Endothelial cell of umbilical vein (primary cell): ENCODE results near the gene SLC24A3.

Experiments
- CTCF ChIP-seq, 2 donors: IDR thresholded peaks; 1 replicate in 1 of 2; 2 replicates in 1 of 2; pipeline ENCODE4 v1.5.1; 2011; ENCODE audit warnings: low read length in 2 of 2, mild to moderate bottlenecking in 2 of 2, moderate library complexity in 2 of 2, control low read depth in 1 of 2, inconsistent platforms in 1 of 2, low read depth in 1 of 2; ENCODE audit not compliant: insufficient read depth in 1 of 2; ENCODE audit errors: extremely low read depth in 1 of 2
- EZH2 ChIP-seq: IDR thresholded peaks from 2 replicates; pipeline ENCODE4 v1.6.1; 2012; ENCODE audit warnings: borderline replicate concordance, low read depth, mild to moderate bottlenecking, moderate library complexity, low read length, inconsistent platforms; ENCODE audit not compliant: severe bottlenecking
- FOS ChIP-seq: IDR thresholded peaks from 2 replicates; pipeline ENCODE4 v1.6.1; 2011; ENCODE audit warnings: mild to moderate bottlenecking, low read length, moderate library complexity, borderline replicate concordance; ENCODE audit not compliant: insufficient read depth
- GATA2 ChIP-seq: IDR thresholded peaks from 2 replicates; pipeline ENCODE4 v1.7.0; 2011; ENCODE audit warnings: low read depth, mild to moderate bottlenecking, moderate library complexity, mixed read lengths, low read length; ENCODE audit not compliant: insufficient read length, insufficient read depth
- JUN ChIP-seq: IDR thresholded peaks from 2 replicates; pipeline ENCODE4 v1.6.1; 2011; ENCODE audit warnings: borderline replicate concordance, low read depth; ENCODE audit not compliant: insufficient read length, insufficient read depth
- MAX ChIP-seq: IDR thresholded peaks from 2 replicates; pipeline ENCODE4 v1.6.1; 2011; ENCODE audit not compliant: insufficient read depth, insufficient read length
- POLR2A ChIP-seq: IDR thresholded peaks from 2 replicates; pipeline ENCODE4 v1.6.1; 2012; ENCODE audit warnings: low read depth, mild to moderate bottlenecking, control low read depth, low read length
- POLR2AphosphoS5 ChIP-seq: IDR thresholded peaks from 2 replicates; pipeline ENCODE4 v1.6.1; 2012; ENCODE audit warnings: low read depth, mild to moderate bottlenecking, control low read depth, low read length, moderate library complexity; ENCODE audit not compliant: insufficient read depth

- TF ChIP-seq CTCF (IDR thresholded peaks at IDR 0.05; ENCODE audit: extremely low read depth in 1 of 2, insufficient read depth in 1 of 2, low read depth in 1 of 2, low read length in 2 of 2) (no peak), GATA2 (no peak), EZH2 (no peak), JUN (no peak), FOS (no peak), POLR2AphosphoS5 (no peak), POLR2A (no peak), MAX (no peak)
Observed at GRCh38 chr20:19734811-19735210, 522.4 kb downstream of the SLC24A3 start.
